ENCODE data around the gene EPAS1.

- TF ChIP-seq TARDBP (IDR thresholded peaks at IDR 0.05) (no peak), FOXM1 (IDR thresholded peaks at IDR 0.05; ENCODE audit: borderline replicate concordance) (no peak), BHLHE40 (IDR thresholded peaks at IDR 0.05; ENCODE audit: borderline replicate concordance) (no peak), HDGF (IDR thresholded peaks at IDR 0.05; ENCODE audit: borderline replicate concordance) (no peak), ARNT (IDR thresholded peaks at IDR 0.05) (no peak), PKNOX1 (IDR thresholded peaks at IDR 0.05) (no peak), LEF1 (IDR thresholded peaks at IDR 0.05; ENCODE audit: borderline replicate concordance) (no peak), SP1 (IDR thresholded peaks at IDR 0.05) (no peak)
Observed at GRCh38 chr2:46383113-46383395, 85.8 kb downstream of the EPAS1 start.

Data from HEK293T (cell line).